SK-N-SH (cell line): Measurements from ENCODE around the gene GALNS. TPM values are rescaled to one million over a fixed set of nuclear protein-coding genes. Genes with fewer than 3 reads are reported as not detected.
"Not testable (repeated sequence)": the region's sequence is repeated elsewhere in the genome, so short reads cannot be mapped to it uniquely, and the experiment has no call there.

Source experiments
- CTCF ChIA-PET: fragments of 300-600, 350-600 bp; formaldehyde crosslinking; extraction: SDS; loops from one replicate; lab custom pipeline; 2021; lab: Yijun Ruan, JAX
- POLR2A ChIA-PET: fragments of 350-600 bp; sonication (Branson Sonifier 250); formaldehyde crosslinking; extraction: SDS; loops from one replicate; lab custom pipeline; 2020; ENCODE audit warnings: antibody characterized with exemption, inconsistent platforms; lab: Yijun Ruan, JAX
- DNase-seq: peaks from one replicate; pipeline ENCODE4 v3.0.0; 2012
- H2AFZ ChIP-seq: fragments of 200-600 bp; sonication (generic); 2 replicates; pipeline ENCODE4 v1.8.1; 2016; ENCODE audit warnings: antibody characterized with exemption, mild to moderate bottlenecking, low read depth
- H3F3A ChIP-seq: fragments of 200-600 bp; sonication (generic); replicated peaks from 2 replicates; pipeline ENCODE3; 2016; ENCODE audit warnings: antibody characterized with exemption, mild to moderate bottlenecking; ENCODE audit not compliant: insufficient read depth
- H3K27ac ChIP-seq, 2 experiments: fragments of 200-500 bp in 1 of 2; fragments of 200-600 bp in 1 of 2; sonication (Bioruptor generic) in 1 of 2; sonication (generic), shearing (Covaris generic) in 1 of 2; 2 replicates each; pipeline versions ENCODE4 v1.5.1 to v1.6.1; 2014 to 2016; ENCODE audit warnings: low read depth in 2 of 2, inconsistent platforms in 1 of 2, low read length in 1 of 2, mild to moderate bottlenecking in 1 of 2, mixed read lengths in 1 of 2
- H3K27me3 ChIP-seq: fragments of 200-600 bp; sonication (generic), shearing (Covaris generic); 2 replicates; pipeline ENCODE4 v1.6.1; 2016; ENCODE audit warnings: mixed run types; ENCODE audit not compliant: insufficient read depth
- H3K36me3 ChIP-seq, 2 experiments: fragments of 200-500 bp in 1 of 2; fragments of 200-600 bp in 1 of 2; sonication (Bioruptor generic) in 1 of 2; sonication (generic) in 1 of 2; replicated peaks in 1 of 2; 2 replicates each; pipeline versions ENCODE3 to v1.5.1; 2014 to 2016; ENCODE audit warnings: low read length in 1 of 2, mild to moderate bottlenecking in 1 of 2; ENCODE audit not compliant: insufficient read depth in 2 of 2, control insufficient read depth in 1 of 2
- H3K4me1 ChIP-seq, 2 experiments: fragments of 200-500 bp in 1 of 2; fragments of 200-600 bp in 1 of 2; sonication (Bioruptor generic) in 1 of 2; sonication (generic), shearing (Covaris generic) in 1 of 2; 2 replicates each; pipeline versions ENCODE4 v1.5.1 to v1.6.1; 2014 to 2016; ENCODE audit warnings: low read depth in 1 of 2, low read length in 1 of 2, mixed run types in 1 of 2; ENCODE audit not compliant: insufficient read depth in 2 of 2, control insufficient read depth in 1 of 2
- H3K4me2 ChIP-seq: fragments of 200-600 bp; sonication (generic), shearing (Covaris generic); 2 replicates; pipeline ENCODE4 v1.6.1; 2017; ENCODE audit warnings: mixed run types
- H3K4me3 ChIP-seq, 2 experiments: fragments of 200-500 bp in 1 of 2; fragments of 200-600 bp in 1 of 2; sonication (Bioruptor generic) in 1 of 2; sonication (generic), shearing (Covaris generic) in 1 of 2; 2 replicates each; pipeline versions ENCODE4 v1.5.1 to v1.8.1; 2014 to 2016; ENCODE audit warnings: low read depth in 2 of 2, inconsistent platforms in 1 of 2, low read length in 1 of 2, mild to moderate bottlenecking in 1 of 2, mixed read lengths in 1 of 2, moderate library complexity in 1 of 2
- H3K79me2 ChIP-seq: fragments of 200-600 bp; sonication (generic); 2 replicates; pipeline ENCODE4 v1.8.1; 2017; ENCODE audit warnings: mild to moderate bottlenecking; ENCODE audit not compliant: insufficient read depth
- H3K9ac ChIP-seq: fragments of 200-600 bp; sonication (generic); 2 replicates; pipeline ENCODE4 v1.6.1; 2017; ENCODE audit warnings: mixed run types
- H3K9me2 ChIP-seq: fragments of 200-600 bp; sonication (generic); 2 replicates; pipeline ENCODE4 v1.6.1; 2017; ENCODE audit warnings: mixed run types
- H3K9me3 ChIP-seq: fragments of 200-600 bp; sonication (generic); 2 replicates; pipeline ENCODE4 v1.6.1; 2017; ENCODE audit warnings: mixed run types, mild to moderate bottlenecking, moderate library complexity
- H4K20me1 ChIP-seq: fragments of 200-600 bp; sonication (generic); 2 replicates; pipeline ENCODE4 v1.6.1; 2017; ENCODE audit warnings: mild to moderate bottlenecking, mixed run types; ENCODE audit not compliant: insufficient read depth
- FOXJ3 ChIP-seq: sonication (generic); formaldehyde crosslinking; IDR thresholded peaks from 2 replicates; pipeline ENCODE4 v1.5.1; 2020; ENCODE audit warnings: mild to moderate bottlenecking, missing genetic modification reagents
- FOXM1 ChIP-seq: IDR thresholded peaks from 2 replicates; pipeline ENCODE4 v1.4.0; 2012; ENCODE audit warnings: low read depth, mild to moderate bottlenecking
- JUND ChIP-seq: IDR thresholded peaks from 2 replicates; pipeline ENCODE4 v1.4.0; 2012
- MAX ChIP-seq: IDR thresholded peaks from 2 replicates; pipeline ENCODE4 v1.4.0; 2012; ENCODE audit warnings: low read depth
- MEF2A ChIP-seq: IDR thresholded peaks from 2 replicates; pipeline ENCODE4 v1.4.0; 2012; ENCODE audit warnings: low read depth, borderline replicate concordance
- NFIC ChIP-seq: IDR thresholded peaks from 2 replicates; pipeline ENCODE4 v1.4.0; 2012; ENCODE audit warnings: borderline replicate concordance
- RXRA ChIP-seq: IDR thresholded peaks from 2 replicates; pipeline ENCODE4 v1.4.0; 2012; ENCODE audit warnings: low read depth, mild to moderate bottlenecking, borderline replicate concordance
- TEAD4 ChIP-seq: IDR thresholded peaks from 2 replicates; pipeline ENCODE4 v1.4.0; 2012; ENCODE audit warnings: mild to moderate bottlenecking, borderline replicate concordance; ENCODE audit not compliant: insufficient read depth
- USF2 ChIP-seq: fragments of 150-350 bp; IDR thresholded peaks from 2 replicates; pipeline ENCODE4 v1.6.1; 2017; ENCODE audit warnings: antibody characterized with exemption, low read length, low read depth, borderline replicate concordance
- ZBTB33 ChIP-seq: IDR thresholded peaks from 2 replicates; pipeline ENCODE4 v1.4.0; 2012; ENCODE audit warnings: low read depth, borderline replicate concordance
- WGBS: methylation state at CpG from one replicate; pipeline ENCODE4 v1.1.6; 2017; ENCODE audit warnings: low lambda C conversion rate; 5-methylcytosine and 5-hydroxymethylcytosine counted together
- polyA plus RNA-seq, 3 experiments: library from polyadenylated mRNA; depleted of rRNA; stranded (reverse); fragments of >200 nt; gene quantifications; 2 replicates each; pipeline ENCODE4 v1.2.3, GENCODE V29; 2012

The GALNS gene
- polyA plus RNA-seq, 1 of the 3 experiments (the other 2 are of a cell fraction), result 16.5 TPM

- no peak overlapping the region for H3K4me3 ChIP-seq
- peaks cover 7% of the 10 kb centered on the region; the same call in 1 of the 2 replicates for H3K79me2 ChIP-seq
- no peaks in the 10 kb centered on the region for H4K20me1 ChIP-seq
- WGBS, result 84% methylated on average over 5 of the region's 7 CpGs
- H3K27ac ChIP-seq, result no peak overlapping the region
- no peak for DNase-seq
- ChIA-PET POLR2A (no interaction called here), CTCF (interaction anchor here (1.1 to 1.3 kb wide), 2 partner anchors 8 to 49 kb away, joined by 3 read pairs; no protein-coding TSS in a partner anchor)
- no peaks in the 10 kb centered on the region for H3K9me2 ChIP-seq
- no peak overlapping the region for H3K9ac ChIP-seq
- H3F3A ChIP-seq, result peaks cover 5% of the 10 kb centered on the region
- no peak overlapping the region for H2AFZ ChIP-seq
- no peaks in the 10 kb centered on the region for H3K36me3 ChIP-seq
- no peaks in the 10 kb centered on the region for H3K9me3 ChIP-seq
- H3K4me1 ChIP-seq, result no peaks in the 10 kb centered on the region; a peak in 1 of 4 replicates
- H3K4me2 ChIP-seq, result no peak overlapping the region
- no peaks in the 10 kb centered on the region for H3K27me3 ChIP-seq
- TF ChIP-seq JUND (no peak), FOXJ3 (CRISPR knock-in tag) (no peak)
These were observed 67.2 kb downstream of the GALNS start for GRCh38 chr16:88789594-88789993.

- CTCF ChIA-PET, result interaction anchor here (1.4 kb wide), 1 partner anchor 35 kb away, joined by 3 read pairs; no protein-coding TSS in a partner anchor
- H3K4me1 ChIP-seq, DNase-seq, H3K9me3 ChIP-seq, H3K27ac ChIP-seq, H3K4me3 ChIP-seq, H3F3A ChIP-seq, H3K9me2 ChIP-seq, H3K4me2 ChIP-seq, H3K9ac ChIP-seq, H3K36me3 ChIP-seq, H2AFZ ChIP-seq, H3K27me3 ChIP-seq, H4K20me1 ChIP-seq, POLR2A ChIA-PET: not testable (repeated sequence)
- WGBS, result 83% methylated on average over 7 of the region's 8 CpGs
- H3K79me2 ChIP-seq, result peaks cover 15% of the 10 kb centered on the region
These were observed 68.0 kb downstream of the GALNS start for GRCh38 chr16:88788749-88789148.

GRCh38 chr16:88787579-88788314 is 69.0 kb downstream of the GALNS start:
- no peaks in the 10 kb centered on the region for H3K27me3 ChIP-seq
- H3K4me1 ChIP-seq, result peaks cover 0 to 12% of the 10 kb centered on the region in 2 experiments; a peak in 3 of 4 replicates
- no peaks in the 10 kb centered on the region for H3K9me3 ChIP-seq
- no peak overlapping the region for H3K4me2 ChIP-seq
- TF ChIP-seq RXRA, result no peak
- no peak for TF ChIP-seq MAX
- no peak for TF ChIP-seq TEAD4
- TF ChIP-seq ZBTB33, result no peak
- no peak for TF ChIP-seq USF2
- no peak for TF ChIP-seq FOXM1
- no peak for TF ChIP-seq MEF2A
- TF ChIP-seq NFIC, result no peak
- TF ChIP-seq, all 33 proteins: peak for 0
- Histone ChIP-seq H3K4me3 (no peak overlapping the region), H2AFZ (no peak overlapping the region), H3K36me3 (no peaks in the 10 kb centered on the region), H3F3A (peaks cover 19% of the 10 kb centered on the region), H3K27ac (no peak overlapping the region), H3K9ac (no peak overlapping the region), H3K9me2 (no peaks in the 10 kb centered on the region), H3K79me2 (peaks cover 25% of the 10 kb centered on the region), H4K20me1 (peaks cover 12% of the 10 kb centered on the region)
- ChIA-PET POLR2A (interaction anchor here (1.0 kb wide), 1 partner anchor 62 kb away, joined by 3 read pairs; no protein-coding TSS in a partner anchor), CTCF (interaction anchor here (1.0 to 4.1 kb wide), 5 partner anchors 13 to 428 kb away, joined by 3 to 31 read pairs (median 3); no protein-coding TSS in a partner anchor)
- 72% methylated on average over 11 of the region's 11 CpGs for WGBS
- DNase-seq, result no peak
